Measurements from ENCODE around the gene MXRA7.

Gene MXRA7

GRCh38 chr17:76720211-76720610, 9.4 kb upstream of the MXRA7 start:
- no peak overlapping the region for H3K4me3 ChIP-seq (ENCODE audit: low read length)
- DNase-seq (ENCODE audit: low read depth) = no peak
- no peak for TF ChIP-seq CTCF (conservative IDR thresholded peaks at IDR 0.05; ENCODE audit: low read depth, low read length)

GRCh38 chr17:76718516-76718915, 7.8 kb upstream of the MXRA7 start:
- no peak for TF ChIP-seq CTCF (conservative IDR thresholded peaks at IDR 0.05; ENCODE audit: low read depth, low read length)
- no peak for DNase-seq (ENCODE audit: low read depth)
- no peak overlapping the region for H3K4me3 ChIP-seq (ENCODE audit: low read length)

- no peak for TF ChIP-seq CTCF (conservative IDR thresholded peaks at IDR 0.05; ENCODE audit: low read depth, low read length)
- no peak for DNase-seq (ENCODE audit: low read depth)
- no peak overlapping the region for H3K4me3 ChIP-seq (ENCODE audit: low read length)
These were observed 6.1 kb upstream of the MXRA7 start for GRCh38 chr17:76716839-76717215.

- H3K4me3 ChIP-seq (ENCODE audit: low read length) = no peak overlapping the region
- no peak for DNase-seq (ENCODE audit: low read depth)
- TF ChIP-seq CTCF (conservative IDR thresholded peaks at IDR 0.05; ENCODE audit: low read depth, low read length) = no peak
These were observed 5.5 kb upstream of the MXRA7 start for GRCh38 chr17:76716146-76716838.

- H3K4me3 ChIP-seq (ENCODE audit: low read length) = no peak overlapping the region
- no peak for TF ChIP-seq CTCF (conservative IDR thresholded peaks at IDR 0.05; ENCODE audit: low read depth, low read length)
- no peak for DNase-seq (ENCODE audit: low read depth)
These were observed 4.7 kb upstream of the MXRA7 start for GRCh38 chr17:76715496-76715830.

- no peak overlapping the region for H3K4me3 ChIP-seq (ENCODE audit: low read length)
- peak; percentile 83 for TF ChIP-seq CTCF (conservative IDR thresholded peaks at IDR 0.05; ENCODE audit: low read depth, low read length)
- no peak for DNase-seq (ENCODE audit: low read depth)
These were observed 4.2 kb upstream of the MXRA7 start for GRCh38 chr17:76714822-76715495.

GRCh38 chr17:76714336-76714735, 3.6 kb upstream of the MXRA7 start:
- no peak for TF ChIP-seq CTCF (conservative IDR thresholded peaks at IDR 0.05; ENCODE audit: low read depth, low read length)
- DNase-seq (ENCODE audit: low read depth) = no peak
- no peak overlapping the region for H3K4me3 ChIP-seq (ENCODE audit: low read length)
